Keratinocyte (primary cell): ENCODE measurements around the gene PLCL2. TPM values are rescaled to one million over a fixed set of nuclear protein-coding genes. Genes with fewer than 3 reads are reported as not detected.

ENCODE experiments used
- DNase-seq: peaks from one replicate; pipeline ENCODE4 v3.0.0-alpha.2; 2011; ENCODE audit warnings: low read depth, missing footprints, low spot score
- FAIRE-seq: peaks from 2 replicates; lab custom pipeline; 2011; peaks lifted over from hg19 to GRCh38; lab: Jason Lieb, UNC
- H2AFZ ChIP-seq: 2 replicates; pipeline ENCODE4 v1.6.0; 2012; ENCODE audit warnings: low read length, control low read depth, inconsistent platforms; ENCODE audit not compliant: control insufficient read depth
- H3K27ac ChIP-seq: 2 replicates; pipeline ENCODE4 v1.5.1; 2011; ENCODE audit warnings: low read length; ENCODE audit not compliant: control insufficient read depth, insufficient read depth
- H3K27me3 ChIP-seq: 3 replicates; pipeline ENCODE4 v1.6.0; 2011; ENCODE audit warnings: low read length; ENCODE audit not compliant: control insufficient read depth, insufficient read depth; ENCODE audit errors: extremely low read depth
- H3K36me3 ChIP-seq, 2 experiments: 2 replicates in 1 of 2; 3 replicates in 1 of 2; pipeline ENCODE4 v1.5.1; 2011; ENCODE audit warnings: low read length in 2 of 2, mild to moderate bottlenecking in 1 of 2; ENCODE audit not compliant: control insufficient read depth in 2 of 2, insufficient read depth in 2 of 2; ENCODE audit errors: extremely low read depth in 1 of 2
- H3K4me1 ChIP-seq: 3 replicates; pipeline ENCODE4 v1.5.1; 2011; ENCODE audit warnings: low read length; ENCODE audit not compliant: control insufficient read depth, insufficient read depth; ENCODE audit errors: extremely low read depth
- H3K4me2 ChIP-seq: 3 replicates; pipeline ENCODE4 v1.6.0; 2011; ENCODE audit warnings: low read depth, low read length; ENCODE audit not compliant: control insufficient read depth, insufficient read depth; ENCODE audit errors: extremely low read depth
- H3K4me3 ChIP-seq, 3 experiments: fragments of 200-600 bp in 1 of 3; sonication (generic) in 1 of 3; 2 replicates in 2 of 3; 3 replicates in 1 of 3; pipeline ENCODE4 v1.5.1; 2011 to 2016; ENCODE audit warnings: low read length in 3 of 3, mild to moderate bottlenecking in 3 of 3, control low read depth in 2 of 3, inconsistent platforms in 1 of 3, low read depth in 1 of 3, mixed read lengths in 1 of 3, mixed run types in 1 of 3, moderate library complexity in 1 of 3; ENCODE audit not compliant: control insufficient read depth in 2 of 3, insufficient read depth in 2 of 3; ENCODE audit errors: extremely low read depth in 1 of 3
- H3K79me2 ChIP-seq: 2 replicates; pipeline ENCODE4 v1.6.0; 2012; ENCODE audit warnings: low read length; ENCODE audit not compliant: control insufficient read depth, insufficient read depth
- H3K9ac ChIP-seq: 3 replicates; pipeline ENCODE4 v1.6.0; 2011; ENCODE audit warnings: low read length; ENCODE audit not compliant: control insufficient read depth, insufficient read depth; ENCODE audit errors: extremely low read depth
- H3K9me1 ChIP-seq: 3 replicates; pipeline ENCODE4 v1.6.0; 2011; ENCODE audit warnings: low read length; ENCODE audit not compliant: control insufficient read depth, insufficient read depth; ENCODE audit errors: extremely low read depth
- H3K9me3 ChIP-seq: 2 replicates; pipeline ENCODE4 v1.5.1; 2012; ENCODE audit warnings: low read depth, low read length; ENCODE audit not compliant: control insufficient read depth
- H4K20me1 ChIP-seq: 3 replicates; pipeline ENCODE4 v1.6.0; 2011; ENCODE audit warnings: low read length; ENCODE audit not compliant: control insufficient read depth, insufficient read depth; ENCODE audit errors: extremely low read depth
- CTCF ChIP-seq, 3 experiments: IDR thresholded peaks in 1 of 3; conservative IDR thresholded peaks in 1 of 3; optimal IDR thresholded peaks in 1 of 3; 2 replicates in 2 of 3; 3 replicates in 1 of 3; pipeline versions ENCODE3 to v1.5.1; 2011; ENCODE audit warnings: low read length in 3 of 3, mild to moderate bottlenecking in 3 of 3, moderate library complexity in 2 of 3, control low read depth in 1 of 3, inconsistent platforms in 1 of 3; ENCODE audit not compliant: insufficient read depth in 2 of 3; ENCODE audit errors: extremely low read depth in 1 of 3
- EZH2 ChIP-seq: IDR thresholded peaks from one replicate; pipeline ENCODE4 v1.6.1; 2012; ENCODE audit warnings: inconsistent platforms, mild to moderate bottlenecking, low read length, moderate library complexity
- dilution Hi-C: fragments of 300-500 bp; cut with MboI; formaldehyde crosslinking; loops from one replicate; pipeline ENCODE4 v1.7.0; 2020; ENCODE audit warnings: low sequenced_read_pairs; ENCODE audit not compliant: extremely low pct_ligation_motif_present
- polyA plus RNA-seq, 5 experiments: library from polyadenylated mRNA; depleted of rRNA in 3 of 5; stranded (reverse) in 3 of 5; stranded (forward) in 1 of 5; unstranded in 1 of 5; fragments of >200 nt; gene quantifications; 1 replicate in 1 of 5; 2 replicates in 3 of 5; 3 replicates in 1 of 5; pipeline versions ENCODE4 v1.2.1 to v1.2.3, GENCODE V29; 2011 to 2012; ENCODE audit warnings: missing spikeins in 2 of 5, low read depth in 1 of 5, low replicate concordance in 1 of 5

Gene PLCL2
- polyA plus RNA-seq, 1 donor (not counting 4 experiments of a cell fraction or from before 2014, with no cell fraction given): 0.20 TPM

GRCh38 chr3:17009826-17010225 is 125.1 kb downstream of the PLCL2 start:
- Histone ChIP-seq H2AFZ (no peak overlapping the region), H3K27me3 (no peaks in the 10 kb centered on the region), H3K9ac (no peak overlapping the region), H3K9me3 (no peaks in the 10 kb centered on the region), H3K4me1 (no peaks in the 10 kb centered on the region), H3K4me3 (no peak overlapping the region), H3K9me1 (no peaks in the 10 kb centered on the region), H3K36me3 (no peaks in the 10 kb centered on the region), H3K27ac (no peak overlapping the region), H3K79me2 (no peaks in the 10 kb centered on the region), H3K4me2 (no peak overlapping the region), H4K20me1 (no peaks in the 10 kb centered on the region)
- dilution Hi-C loops: no loop called here
- TF ChIP-seq EZH2 (no peak), CTCF (optimal IDR thresholded peaks at IDR 0.05 in 1 of 3, IDR thresholded peaks at IDR 0.05 in 1 of 3, conservative IDR thresholded peaks at IDR 0.05 in 1 of 3; ENCODE audit: extremely low read depth in 1 of 3, insufficient read depth in 2 of 3, low read length in 3 of 3) (no peak)
- DNase-seq: no peak
- FAIRE-seq: no peak

- Histone ChIP-seq H3K79me2 (no peaks in the 10 kb centered on the region), H3K4me3 (no peak overlapping the region), H3K4me2 (no peak overlapping the region), H2AFZ (no peak overlapping the region), H4K20me1 (no peaks in the 10 kb centered on the region), H3K9ac (no peak overlapping the region), H3K9me3 (no peaks in the 10 kb centered on the region), H3K4me1 (no peaks in the 10 kb centered on the region), H3K9me1 (no peaks in the 10 kb centered on the region), H3K36me3 (no peaks in the 10 kb centered on the region), H3K27me3 (no peaks in the 10 kb centered on the region), H3K27ac (no peak overlapping the region)
- FAIRE-seq (no peak), DNase-seq (no peak)
- TF ChIP-seq CTCF (optimal IDR thresholded peaks at IDR 0.05 in 1 of 3, IDR thresholded peaks at IDR 0.05 in 1 of 3, conservative IDR thresholded peaks at IDR 0.05 in 1 of 3; ENCODE audit: extremely low read depth in 1 of 3, insufficient read depth in 2 of 3, low read length in 3 of 3): no peak
- dilution Hi-C loops: no loop called here
Measured at GRCh38 chr3:17011728-17012338, 127.1 kb downstream of the PLCL2 start.
